NCI-H146 treated with DMSO at 0.1 percent for 48 hours (cell line): ENCODE measurements around the gene STK32B.
"Not testable (repeated sequence)": the region's sequence is repeated elsewhere in the genome, so short reads cannot be mapped to it uniquely, and the experiment has no call there.

Experiments used
- DNase-seq: peaks from one replicate; lab custom pipeline; 2025; ENCODE audit not compliant: unreplicated experiment; lab: John Stamatoyannopoulos, UW

STK32B gene

DNA sequence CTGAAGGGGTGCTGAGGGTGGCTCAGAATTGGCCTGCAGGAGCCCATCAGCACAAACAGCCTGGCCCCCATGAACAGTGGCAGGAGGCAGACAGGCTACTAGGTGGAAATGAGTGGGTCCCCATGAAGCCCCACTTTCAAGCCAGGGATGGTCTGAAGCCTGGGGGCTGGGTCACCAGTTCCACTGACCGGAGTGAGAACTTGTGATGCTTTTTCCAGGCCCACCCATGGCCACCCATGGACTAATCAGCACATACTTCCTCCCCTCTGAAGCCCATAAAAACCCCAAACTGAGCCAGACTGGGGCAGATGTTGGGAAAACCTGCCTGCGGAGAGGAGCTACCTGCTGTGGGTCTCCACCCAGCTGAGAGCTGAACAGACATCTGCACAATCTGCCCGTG lies 372.9 kb downstream of the STK32B start:
- no peak for DNase-seq

DNA sequence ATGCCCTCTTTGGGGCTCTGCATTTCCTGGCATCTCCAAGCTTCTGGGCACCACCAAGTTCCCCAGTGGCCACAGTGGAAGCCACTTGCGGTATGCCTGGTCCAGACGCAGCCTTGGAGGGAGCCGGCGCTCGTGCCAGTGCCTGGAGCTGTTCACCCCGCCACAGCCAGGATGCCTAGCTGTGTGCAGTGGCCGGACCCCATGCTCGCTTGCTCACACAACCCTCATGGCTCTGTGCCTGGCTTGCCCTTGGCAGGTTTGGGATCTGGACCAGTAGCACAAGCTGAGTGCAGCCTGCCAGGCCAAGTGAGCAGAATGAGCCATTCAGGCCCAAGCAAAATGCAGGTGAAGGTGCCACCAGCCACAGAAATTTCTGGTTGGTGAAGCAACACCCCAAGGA lies 373.6 kb downstream of the STK32B start:
- no peak for DNase-seq

DNA sequence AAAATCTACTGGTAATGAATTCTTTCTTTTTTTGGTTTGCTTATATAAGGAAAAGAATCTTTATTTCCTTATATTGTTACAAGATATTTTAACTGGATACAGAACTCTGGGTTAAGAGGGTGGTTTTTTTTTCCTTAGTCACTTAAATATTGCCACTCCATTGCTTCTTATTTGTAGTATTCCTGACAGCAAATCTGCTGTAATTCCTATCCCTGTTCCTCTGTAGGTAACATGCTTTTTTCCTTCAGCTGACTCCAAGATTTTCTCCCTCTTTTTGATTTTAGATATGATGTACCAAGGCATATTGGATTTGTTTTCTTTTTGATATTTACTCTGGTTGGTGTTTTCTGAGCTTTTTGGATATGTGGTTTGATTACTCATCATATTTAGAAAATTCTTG lies 378.5 kb downstream of the STK32B start:
- no peak for DNase-seq

DNA sequence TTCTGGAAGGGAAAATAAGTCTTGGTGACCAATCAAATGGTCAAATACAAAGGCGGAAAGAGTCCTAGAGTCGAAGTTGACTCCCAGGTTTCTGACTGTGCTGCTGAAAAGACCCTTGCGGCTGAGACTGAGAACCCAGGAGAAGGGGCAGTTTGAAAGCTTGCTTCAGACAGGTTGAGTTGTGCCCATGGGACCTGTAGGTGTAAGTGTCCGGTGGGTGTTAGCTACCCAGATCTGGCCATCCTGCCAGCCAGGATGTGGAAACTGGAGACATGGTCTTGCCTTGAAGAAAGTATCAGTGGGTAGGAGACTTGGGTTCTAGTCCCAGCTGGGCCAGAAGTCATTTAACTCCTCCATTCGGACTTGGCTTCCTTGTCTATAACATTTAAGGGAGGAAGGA lies 381.9 kb downstream of the STK32B start:
- no peak for DNase-seq

DNA sequence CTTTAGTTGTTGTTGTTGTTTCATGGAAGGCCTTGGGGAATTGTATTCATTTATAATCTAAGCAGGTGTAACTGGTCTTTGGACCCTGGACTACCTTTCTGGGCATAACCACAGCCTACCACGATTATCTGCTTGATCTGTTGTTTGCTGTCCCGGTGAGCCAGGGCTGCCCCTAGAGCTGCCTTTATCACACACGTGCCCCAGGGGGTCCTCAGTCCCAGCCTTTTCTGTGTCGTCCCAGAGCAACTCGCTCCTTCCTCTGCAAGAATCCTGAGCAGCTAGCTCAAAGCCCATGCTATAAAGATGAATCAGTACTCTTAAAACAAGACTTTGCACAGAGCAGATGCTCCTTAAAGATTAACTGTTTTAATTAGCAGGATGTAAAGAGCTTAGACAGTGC lies 383.9 kb downstream of the STK32B start:
- no peak for DNase-seq

DNA sequence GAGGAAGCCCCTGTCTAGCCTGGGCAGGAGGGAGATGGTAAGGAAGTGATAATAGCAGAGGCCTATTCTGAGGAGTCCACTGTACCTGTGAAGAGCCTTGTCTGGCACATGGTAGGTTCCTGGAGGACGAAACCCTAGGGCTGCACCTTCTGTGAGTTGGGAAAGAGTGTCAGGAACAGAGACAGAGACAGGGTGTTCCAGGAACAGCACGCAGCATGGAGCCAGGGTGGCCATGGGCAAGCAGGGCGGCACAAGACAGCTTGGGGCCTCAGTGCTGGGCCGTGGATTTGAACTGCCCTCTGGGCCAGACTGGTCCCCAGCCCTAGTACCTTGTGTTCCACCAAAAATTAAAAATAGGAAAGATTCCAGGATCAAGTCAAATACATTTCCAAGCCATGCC lies 384.5 kb downstream of the STK32B start:
- DNase-seq: no peak

DNA sequence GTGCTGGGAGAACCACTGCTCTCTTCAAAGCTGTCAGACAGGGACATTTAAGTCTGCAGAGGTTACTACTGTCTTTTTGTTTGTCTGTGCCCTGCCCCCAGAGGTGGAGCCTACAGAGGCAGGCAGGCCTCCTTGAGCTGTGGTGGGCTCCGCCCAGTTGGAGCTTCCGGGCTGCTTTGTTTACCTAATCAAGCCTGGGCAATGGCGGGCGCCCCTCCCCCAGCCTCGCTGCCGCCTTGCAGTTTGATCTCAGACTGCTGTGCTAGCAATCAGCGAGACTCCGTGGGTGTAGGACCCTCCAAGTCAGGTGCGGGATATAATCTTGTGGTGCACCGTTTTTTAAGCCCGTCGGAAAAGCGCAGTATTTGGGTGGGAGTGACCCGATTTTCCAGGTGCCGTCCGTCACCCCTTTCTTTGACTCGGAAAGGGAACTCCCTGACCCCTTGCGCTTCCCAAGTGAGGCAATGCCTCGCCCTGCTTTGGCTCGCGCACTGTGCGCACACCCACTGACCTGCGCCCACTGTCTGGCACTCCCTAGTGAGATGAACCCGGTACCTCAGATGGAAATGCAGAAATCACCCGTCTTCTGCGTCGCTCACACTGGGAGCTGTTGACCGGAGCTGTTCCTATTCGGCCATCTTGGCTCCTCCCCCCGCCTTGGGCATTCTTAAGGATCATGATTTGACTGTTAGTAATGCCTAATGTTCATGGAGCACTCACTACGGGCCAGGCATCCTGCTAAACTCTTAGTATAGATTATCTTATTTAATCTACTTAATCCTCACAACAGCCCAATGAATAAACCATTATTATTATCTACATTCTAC lies 392.9 kb downstream of the STK32B start:
- not testable (repeated sequence) for DNase-seq

DNA sequence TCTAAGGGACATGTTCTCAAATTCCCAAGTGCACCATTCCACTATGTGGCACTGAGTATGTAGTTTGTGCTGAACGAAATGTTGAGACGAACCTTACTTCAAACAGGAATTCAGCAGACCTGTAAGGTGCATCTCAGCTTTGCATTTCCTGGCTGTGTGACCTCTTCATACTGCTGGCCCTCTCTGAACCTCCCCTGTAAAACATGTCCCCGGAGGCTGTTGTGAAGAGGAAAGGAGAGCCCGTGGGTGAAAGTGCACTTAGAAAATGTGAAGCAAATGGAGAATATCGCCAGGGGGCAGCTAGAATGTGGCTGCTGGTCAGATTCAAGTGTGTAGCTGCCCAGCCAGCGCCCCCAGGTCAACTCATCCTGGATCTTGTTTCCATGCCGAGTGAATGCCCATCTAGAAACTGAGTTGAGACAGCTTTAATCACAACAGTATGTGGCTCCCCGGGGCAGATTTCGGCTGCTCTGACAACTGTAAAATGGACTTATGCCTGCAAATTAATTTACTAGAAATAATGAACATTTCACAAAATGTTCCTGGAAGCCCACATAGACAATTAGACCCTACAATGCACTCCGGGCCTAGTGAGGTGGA lies 393.7 kb downstream of the STK32B start:
- DNase-seq: no peak

DNA sequence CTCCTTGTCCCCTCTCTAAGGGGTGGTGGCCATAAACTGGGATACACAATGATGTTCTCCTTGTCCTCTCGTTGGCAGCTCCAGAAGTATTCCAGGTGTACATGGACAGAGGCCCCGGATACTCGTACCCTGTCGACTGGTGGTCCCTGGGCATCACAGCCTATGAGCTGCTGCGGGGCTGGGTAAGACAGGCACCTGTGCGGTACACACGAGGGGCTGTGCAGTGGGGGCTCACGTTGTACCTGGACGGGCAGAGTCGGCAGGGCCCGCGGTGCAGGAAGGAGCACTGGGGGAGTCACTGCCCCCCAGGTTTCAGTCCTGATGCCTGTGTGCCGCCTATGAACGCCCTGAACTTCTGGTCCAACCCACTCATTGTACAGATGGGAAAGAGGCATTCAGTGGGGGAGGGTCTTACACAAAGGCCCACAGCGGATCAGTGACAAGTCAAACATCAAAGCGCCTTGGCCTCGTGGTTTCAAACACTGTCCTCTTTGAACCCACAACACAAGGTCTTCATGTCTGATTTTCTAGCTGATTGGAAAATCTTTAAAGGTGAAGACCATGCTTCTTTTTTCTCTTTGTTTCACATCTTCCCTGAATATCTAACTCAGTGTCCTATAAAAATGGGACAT lies 395.4 kb downstream of the STK32B start:
- no peak for DNase-seq

DNA sequence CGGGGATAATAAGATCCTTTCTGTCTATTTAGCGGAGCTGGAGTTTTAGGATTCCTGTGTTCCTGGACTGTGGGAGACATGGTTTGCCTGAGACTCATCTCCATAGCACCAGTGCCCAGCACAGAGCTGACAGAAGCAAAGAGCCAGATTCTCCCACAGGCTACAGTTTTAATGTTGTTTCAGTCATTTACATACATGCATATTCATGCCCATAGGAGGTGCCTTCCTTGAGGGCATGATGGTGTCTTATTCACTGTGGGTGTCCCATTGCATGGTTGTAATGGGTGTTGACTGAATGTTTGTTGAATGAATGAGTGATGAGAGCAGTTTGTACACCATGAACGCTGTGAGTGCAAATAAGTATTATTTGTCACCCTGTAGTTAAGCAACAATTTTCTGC lies 396.5 kb downstream of the STK32B start:
- DNase-seq: no peak

DNA sequence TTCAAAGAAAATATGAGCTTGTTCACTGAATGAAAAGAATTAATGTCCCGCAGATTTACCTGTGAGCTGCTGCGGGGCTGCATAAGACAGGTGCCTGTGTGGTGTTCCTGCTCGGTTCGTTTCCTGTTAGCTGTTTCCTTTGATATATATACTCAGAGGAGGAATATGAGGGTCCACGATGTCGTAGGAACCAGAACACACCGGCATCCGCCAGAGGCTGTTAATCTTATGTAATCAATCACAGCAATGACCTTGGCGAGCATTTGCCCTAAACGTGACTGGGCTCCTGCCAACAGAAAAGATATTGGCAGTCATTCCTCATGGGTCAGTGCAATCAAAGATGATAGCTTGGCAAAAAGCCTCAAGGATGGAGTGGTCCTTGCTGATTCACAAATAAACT lies 396.9 kb downstream of the STK32B start:
- no peak for DNase-seq

DNA sequence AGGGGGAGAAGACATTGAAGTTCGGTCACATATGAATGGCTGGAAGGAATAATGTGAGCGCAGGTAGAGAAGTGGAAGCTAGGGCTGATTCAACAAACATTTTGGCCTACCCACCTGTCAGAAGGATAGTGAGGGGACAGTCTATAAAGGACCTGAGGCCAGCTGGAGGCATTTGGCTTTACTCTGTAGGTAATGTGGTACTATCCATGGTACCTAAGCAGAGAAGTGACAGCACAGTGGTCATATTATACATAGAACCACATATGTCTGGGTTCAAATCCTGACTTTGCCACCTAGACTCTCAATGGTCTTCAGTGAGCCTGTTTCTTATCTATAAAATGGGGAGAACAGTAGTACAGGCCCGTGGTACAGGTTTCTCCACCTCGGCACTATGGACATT lies 400.0 kb downstream of the STK32B start:
- no peak for DNase-seq

DNA sequence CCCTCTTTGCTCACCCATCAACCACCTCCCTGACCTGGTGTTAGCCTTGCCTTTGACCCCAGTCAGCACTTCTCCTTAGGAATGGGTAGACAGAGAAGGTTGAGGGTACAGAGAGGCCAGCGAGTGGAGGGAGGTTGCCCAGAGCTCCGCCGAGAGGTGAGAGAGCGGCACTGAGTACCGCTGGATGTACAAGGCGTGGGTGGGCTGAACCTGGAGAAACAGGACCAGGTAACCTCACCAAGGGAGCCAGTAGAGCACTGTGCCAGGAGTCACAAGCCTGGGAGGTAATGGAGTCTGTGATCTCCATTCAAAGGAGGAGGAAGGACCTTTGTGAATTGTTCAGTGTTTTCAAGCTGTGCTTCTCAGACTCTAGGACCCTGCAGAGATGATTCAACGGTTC lies 400.9 kb downstream of the STK32B start:
- DNase-seq: no peak

DNA sequence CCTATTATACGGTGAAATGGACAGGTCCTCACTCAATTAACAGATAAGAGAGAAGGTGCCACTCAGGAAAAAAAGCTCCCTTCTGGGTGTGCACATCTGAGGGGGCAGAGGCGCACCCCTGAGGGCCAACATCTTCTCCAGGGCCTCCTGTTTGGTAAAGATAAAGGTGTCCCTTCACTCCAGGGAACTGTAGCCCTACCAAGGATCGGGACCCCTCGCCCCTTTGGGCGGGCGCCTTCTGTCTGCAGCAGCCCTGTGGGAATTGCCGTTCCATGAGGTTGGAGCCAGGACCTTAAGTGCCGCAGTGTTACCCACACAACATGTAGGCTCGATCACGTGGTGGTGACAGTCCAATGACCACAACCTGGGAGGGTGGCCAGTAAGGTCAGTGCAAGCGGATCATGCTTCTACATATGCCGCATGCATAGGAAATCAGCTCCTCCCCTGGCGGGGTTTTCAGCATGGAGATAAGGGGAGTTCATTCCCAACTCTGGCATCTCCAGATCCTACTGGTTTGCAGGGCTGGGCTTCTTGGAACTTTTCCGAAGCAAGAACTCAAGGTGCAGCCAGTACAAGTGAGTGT lies 403.8 kb downstream of the STK32B start:
- DNase-seq: no peak

DNA sequence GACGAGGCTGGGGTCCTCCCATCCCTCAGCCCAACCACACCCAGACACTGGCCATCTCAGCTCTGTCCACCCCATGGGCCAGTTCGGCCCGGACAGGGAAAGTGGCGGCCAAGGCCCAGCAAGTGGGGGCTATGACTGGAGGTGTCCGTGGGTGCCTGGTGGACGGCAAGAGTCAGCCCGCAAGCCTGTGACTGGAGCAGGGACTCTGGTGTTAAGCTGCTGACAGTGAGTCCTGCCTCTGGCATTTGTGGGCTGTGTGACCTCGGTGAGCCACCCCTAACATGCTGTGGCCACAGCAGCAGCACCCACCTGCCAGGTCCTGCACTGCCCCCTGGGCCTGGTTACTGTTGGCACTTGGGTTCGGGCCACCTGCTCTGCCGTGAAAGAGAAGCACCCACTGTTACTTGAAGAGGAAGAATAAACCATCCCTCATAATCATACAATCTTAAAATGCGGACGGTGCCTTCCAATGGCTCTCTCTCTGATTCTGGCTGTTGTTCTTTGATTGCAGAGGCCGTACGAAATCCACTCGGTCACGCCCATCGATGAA lies 405.1 kb downstream of the STK32B start:
- DNase-seq: no peak

DNA sequence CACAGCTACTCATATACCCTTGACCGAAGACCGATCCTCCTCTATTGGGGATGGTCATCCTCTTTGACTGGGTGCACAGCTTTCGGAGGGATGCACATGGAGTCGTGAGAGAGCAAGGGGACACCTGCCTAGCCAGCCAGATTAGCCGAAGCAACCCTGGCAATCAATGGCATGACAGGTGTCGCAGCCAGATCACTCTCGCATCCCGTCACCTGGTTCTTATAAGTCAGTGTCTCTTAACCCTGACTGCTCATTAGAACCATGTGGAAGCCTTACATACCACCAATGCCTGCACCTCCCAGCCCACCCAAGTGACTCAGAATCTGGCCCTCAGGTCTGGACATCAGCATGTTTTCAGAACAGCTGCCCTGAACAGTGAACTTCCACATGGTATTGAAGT lies 407.4 kb downstream of the STK32B start:
- DNase-seq: no peak

DNA sequence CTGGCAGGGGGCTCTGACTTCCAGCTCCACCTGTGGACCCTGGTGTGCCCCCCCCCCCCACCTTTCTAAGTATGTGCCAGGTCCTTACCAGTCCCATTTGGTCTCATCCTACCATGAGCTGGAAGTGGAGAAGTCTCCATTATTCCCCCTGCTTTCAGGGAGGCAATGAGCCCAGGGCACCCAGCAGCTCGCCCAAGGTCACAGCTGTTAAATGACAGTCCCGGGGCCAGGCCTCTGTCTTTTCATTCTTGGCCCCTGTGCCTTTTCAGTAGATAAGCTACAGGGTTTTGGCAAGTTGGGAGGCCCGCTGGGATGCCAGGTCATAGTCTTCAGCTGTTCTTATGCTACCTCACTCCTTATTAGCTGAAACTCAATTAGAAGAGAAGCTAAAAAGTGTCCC lies 408.0 kb downstream of the STK32B start:
- DNase-seq: no peak

DNA sequence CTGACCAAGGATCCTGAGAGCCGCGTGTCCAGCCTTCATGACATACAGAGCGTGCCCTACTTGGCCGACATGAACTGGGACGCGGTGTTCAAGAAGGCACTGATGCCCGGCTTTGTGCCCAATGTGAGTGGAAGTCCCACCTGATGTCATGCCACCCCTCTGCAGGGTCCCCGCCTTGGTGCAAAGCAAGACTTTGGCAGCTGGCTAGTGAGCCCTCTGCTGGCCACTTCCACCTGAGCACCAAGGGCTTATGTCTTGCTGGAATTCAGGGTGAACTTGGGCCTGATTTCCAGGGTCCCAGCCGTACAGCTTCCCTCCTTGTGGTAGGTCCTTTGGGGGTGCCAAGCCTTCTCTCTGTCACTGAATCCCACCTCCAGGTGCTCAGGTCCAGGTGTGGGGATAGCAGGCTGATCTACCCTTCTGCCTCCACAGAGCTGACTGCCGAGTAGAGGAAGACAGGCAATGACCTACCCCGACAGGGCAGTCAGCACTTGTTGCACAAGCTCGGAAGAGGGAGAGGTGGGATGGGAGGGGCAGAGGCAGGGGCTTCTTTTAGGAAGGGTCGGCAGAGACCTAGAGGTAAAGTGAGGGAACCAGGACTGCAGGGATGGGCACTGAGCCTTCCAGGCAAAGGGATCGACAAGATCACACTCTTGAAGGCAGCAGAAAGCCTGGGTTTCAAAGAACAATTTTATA lies 409.0 kb downstream of the STK32B start:
- DNase-seq: no peak

DNA sequence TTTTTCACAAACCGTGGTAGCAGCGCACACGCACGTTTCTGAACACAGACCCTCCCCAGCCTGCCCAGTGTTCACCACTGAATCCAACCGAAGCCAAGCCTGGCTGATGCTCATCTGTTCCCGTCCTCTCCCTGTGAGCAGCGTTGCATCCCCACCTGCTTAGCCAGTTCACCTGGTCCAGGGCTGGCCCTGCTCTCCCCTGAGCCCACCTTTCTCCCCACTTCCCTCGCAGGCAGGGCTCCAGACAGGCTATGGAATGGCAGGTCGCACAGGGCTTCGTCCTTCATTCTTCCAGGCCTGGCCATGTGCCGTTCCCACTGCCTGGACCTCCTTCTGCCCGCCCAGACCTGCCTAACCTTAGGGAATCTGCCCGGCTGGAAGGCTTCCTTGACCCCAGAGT lies 410.2 kb downstream of the STK32B start:
- DNase-seq: no peak

DNA sequence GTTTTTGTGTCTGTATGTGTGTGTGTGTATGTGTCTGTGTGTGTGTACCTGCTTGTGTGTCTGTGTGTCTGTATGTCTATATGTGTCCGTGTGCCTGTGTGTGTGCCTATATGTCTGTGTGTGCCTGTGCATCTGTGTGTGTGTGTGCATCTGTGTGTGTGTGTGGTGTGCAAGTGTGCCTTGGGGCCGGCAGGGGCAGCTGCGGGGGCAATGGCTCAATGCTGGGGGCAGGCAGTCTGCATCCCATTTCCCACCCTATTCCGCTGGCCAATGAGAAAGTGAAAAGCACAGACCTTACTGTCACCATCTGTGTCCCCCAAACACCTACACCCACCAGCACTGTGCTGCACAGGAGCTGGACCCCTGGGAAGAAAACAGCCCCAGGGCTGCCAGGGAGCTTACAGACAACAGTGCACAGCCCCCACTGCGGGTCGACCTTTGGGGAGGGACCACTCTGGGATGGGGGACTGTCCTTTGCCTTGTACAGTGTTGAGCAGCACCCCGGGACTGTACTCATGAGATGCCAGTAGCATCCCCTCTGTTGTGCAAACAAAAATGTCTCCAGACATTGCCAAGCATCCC lies 411.1 kb downstream of the STK32B start:
- no peak for DNase-seq

DNA sequence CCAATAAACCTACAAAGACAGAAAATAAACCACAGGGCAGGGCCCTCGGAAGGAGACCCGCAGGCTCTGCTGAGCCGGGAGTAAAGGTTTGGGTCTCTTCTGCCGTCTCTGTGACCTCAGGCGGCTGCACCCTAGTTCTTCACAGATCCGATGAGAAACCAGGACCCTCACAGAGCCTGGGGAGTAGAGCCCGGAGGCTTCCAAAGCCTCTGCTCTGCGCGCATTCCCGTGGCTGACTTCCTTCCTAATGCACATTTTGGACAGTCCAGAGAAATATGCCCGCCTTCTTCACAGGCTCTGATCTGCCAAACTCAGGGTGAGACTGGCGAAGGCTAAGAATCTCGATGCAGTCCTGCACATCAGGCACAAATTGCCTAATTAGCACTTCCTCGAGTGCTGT lies 411.6 kb downstream of the STK32B start:
- no peak for DNase-seq
